Hippocampal formation (tissue), 2 donors: Measurements from ENCODE around the gene DICER1.

Source experiments
- DNase-seq, 2 donors: peaks; one replicate each; lab custom pipeline; 2025; lab: John Stamatoyannopoulos, UW

The DICER1 gene

DNA sequence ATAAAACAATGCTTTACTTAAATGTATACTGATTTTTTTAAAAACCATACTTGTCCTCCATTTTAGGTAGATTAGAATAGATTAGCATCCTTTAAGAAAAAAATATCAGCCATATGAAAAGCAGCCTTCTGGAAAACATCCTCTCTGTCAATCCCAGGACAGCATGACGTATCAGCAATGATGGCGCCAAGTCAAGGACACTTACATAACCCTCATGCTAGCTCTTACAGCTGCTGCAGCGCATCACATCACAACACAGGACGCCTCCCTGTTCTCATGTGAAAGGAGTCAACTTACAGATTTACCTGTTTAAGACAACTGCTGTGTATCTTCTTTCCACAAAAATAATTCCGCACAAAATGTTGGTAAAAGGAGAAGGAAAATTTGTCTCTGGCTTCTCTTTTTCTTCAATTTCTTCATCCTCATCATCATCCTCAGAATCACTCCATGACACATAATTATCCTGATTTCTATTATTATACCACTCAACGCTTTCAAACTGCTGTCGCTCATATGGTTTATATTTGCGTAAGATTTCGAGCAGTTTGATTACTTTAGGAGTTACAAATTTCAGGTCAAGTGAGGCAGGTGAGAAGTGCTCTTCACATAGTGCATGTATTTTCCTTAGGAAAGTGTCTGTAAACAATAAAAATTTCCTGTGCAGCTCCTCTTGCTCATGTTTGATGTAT is 33.3 kb downstream of the DICER1 start:
- no peak for DNase-seq

DNA sequence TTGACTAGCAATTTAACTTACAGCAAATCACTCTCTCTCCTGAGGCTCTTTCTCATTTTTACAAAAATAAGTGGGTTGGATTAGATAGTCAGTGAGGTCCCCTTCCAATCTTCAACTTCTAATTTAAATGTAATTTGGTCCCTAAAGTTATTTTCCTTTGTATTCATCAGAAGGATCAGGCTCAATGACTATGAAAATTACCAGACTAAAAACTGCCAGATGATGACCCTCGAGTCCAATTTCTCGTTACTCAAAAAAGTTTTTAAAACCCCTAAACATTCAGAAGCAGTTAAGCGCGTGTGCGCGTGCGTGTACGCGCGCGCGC is 34.7 kb downstream of the DICER1 start:
- DNase-seq = no peak

GRCh38 chr14:95121911-95122620 is 35.3 kb downstream of the DICER1 start:
- DNase-seq = no peak

DNA sequence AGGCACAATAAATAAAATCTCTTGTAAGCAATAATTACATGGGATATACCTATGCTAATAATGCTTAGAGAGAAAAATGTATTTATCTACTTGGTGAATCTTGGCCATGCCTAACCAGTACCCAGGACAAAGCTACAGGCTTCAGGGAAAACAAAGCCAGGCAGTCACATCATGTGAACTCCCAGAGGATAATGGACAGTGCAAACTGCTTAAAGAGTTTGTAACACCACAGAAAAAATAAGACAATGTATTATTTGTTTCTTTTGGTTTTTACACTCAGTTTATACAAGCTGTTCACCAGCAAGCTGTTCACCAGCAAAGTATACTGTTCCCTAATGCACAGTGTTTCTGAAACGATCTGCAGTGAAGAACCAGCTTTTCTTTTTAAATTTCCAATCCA is 38.0 kb downstream of the DICER1 start:
- DNase-seq = peak; percentile 44 to 88

- DNase-seq = no peak
Measured at GRCh38 chr14:95117937-95118721, 39.2 kb downstream of the DICER1 start.

DNA sequence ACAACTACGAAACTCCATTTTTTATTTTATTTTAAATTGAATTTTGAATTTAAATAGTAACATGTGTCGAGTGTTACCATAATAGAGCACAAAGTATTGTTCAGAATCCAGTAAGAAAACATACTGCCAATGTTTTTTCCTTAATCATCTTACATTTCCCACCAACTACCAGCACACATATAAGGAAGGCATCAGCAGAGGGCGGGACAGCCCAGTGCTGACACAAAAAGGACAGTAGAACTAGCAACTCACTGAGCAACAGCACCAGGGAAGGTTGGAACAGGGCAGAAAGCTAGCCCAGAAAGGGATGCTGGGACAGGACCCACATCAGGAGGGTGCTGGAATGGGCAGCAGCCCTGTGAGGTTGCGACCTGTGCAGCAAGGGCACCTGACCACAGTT is 43.9 kb downstream of the DICER1 start:
- DNase-seq = no peak

DNA sequence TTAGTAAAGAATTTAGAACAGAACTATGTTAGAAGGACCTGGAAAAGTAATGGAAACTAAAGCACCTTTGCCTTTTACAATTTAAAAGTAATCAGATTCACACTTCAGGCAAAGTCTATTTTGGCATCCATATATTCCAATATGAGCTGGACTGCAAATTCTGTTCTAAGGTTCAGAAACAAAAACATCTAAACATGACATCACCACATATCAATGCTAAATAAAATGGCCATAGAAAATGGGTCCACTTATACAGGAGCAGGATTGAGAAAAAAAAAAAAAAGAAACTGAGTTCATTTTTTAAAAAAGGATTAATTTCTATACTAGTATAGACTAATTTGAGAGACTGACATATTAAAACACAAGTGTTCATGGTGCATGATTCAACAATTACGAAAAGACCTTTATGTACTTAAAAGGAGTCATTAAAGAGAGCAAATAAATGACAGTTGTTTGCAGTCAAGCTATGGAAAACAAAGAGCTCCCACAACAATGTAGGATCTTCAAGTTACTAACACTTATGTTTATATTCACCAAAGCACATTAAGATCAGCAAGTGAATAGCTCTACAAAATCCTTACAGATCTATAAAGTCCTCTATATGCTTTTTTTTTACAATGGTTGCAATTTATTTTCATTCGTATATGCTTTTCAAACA is 45.7 kb downstream of the DICER1 start:
- DNase-seq = no peak

DNA sequence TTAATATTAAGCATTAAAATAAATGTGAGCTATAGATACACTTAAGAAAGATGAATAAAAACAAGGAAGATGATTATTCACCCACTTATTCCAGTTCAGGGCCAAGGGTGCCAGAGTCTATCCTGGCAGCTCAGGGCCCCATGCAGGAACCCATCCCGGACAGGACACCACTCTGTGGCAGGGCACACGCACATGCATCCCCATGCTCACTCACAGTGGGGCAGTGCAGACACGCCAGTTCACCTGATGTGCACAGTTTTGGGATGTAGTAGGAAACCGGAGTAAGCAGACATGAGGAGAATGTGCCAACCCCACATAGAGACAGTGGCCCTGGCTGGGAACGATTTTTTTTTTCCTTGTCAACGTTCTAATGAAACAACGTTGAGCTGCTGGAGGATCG is 47.2 kb downstream of the DICER1 start:
- DNase-seq = no peak

DNA sequence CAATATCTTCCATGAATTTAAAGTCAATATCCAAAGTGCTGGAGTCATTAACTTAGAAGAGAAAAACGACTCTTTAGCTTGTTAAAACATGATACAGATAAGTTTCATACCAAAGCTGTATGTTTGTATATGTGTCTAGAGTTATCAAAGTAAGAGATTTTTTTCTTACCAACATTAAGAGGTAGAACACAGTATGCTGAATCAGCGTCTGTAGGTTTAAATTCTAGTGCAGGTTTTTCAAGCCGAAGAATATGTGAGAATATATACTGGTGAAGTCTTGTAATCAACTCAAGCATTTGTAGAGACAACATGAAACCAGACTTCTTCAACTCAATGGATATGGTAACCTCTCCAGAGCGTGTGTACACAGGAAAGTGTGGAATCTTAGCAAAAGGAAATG is 49.6 kb downstream of the DICER1 start:
- no peak for DNase-seq

GRCh38 chr14:95106971-95107370 is 50.4 kb downstream of the DICER1 start:
- DNase-seq = no peak

DNA sequence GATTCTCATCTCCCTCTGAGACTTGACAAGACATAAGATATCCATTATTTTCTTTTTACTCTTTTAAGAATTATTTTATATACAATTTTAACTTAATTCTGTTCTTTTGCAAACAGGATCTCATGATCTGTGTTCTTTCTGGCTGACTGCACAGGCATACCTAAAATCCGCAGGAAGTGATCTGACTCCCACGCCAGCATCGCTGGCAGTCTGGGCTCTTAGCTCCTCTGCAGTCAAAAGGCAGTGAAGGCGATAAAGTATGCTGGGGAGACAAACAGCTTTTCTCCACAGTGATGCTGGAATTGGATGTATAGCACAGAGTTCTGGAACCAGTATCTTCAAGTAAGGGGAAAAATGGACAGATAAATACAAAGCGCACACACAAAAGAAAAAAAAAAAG is 52.4 kb downstream of the DICER1 start:
- DNase-seq = no peak

- no peak for DNase-seq
Measured at GRCh38 chr14:95102680-95103044, 54.7 kb downstream of the DICER1 start.

- DNase-seq = no peak
Measured at GRCh38 chr14:95101736-95102679, 55.3 kb downstream of the DICER1 start.

DNA sequence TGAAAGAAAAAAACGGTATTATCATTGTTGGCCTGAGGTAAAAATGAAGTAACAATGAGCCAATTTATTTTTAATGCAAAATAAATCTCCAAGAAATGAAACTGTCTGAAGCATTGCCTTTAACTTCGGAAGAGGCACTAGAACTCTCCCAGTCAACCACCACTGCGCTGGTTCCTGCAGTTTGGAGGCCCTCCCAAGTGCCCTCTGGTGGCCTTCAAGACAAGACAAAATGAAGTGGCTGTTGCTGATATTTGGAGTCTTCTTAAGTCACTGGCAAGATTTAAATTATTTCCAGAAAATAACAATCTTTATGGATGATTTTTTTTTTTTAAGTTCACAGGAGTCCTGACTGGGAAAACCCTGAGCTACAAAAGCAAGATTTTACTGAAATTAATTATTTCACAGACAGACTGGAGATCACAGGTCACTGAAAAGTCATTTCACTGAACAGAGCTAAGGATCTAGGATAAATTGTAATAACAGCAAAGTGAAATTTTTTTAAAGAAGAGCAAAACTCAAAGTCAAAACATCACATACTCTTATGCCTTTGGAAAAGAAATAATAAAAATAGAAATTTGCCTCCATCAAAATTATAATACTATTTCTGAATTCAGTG is 58.2 kb downstream of the DICER1 start:
- DNase-seq = peak in 1 of 2 donors; percentile 67

DNA sequence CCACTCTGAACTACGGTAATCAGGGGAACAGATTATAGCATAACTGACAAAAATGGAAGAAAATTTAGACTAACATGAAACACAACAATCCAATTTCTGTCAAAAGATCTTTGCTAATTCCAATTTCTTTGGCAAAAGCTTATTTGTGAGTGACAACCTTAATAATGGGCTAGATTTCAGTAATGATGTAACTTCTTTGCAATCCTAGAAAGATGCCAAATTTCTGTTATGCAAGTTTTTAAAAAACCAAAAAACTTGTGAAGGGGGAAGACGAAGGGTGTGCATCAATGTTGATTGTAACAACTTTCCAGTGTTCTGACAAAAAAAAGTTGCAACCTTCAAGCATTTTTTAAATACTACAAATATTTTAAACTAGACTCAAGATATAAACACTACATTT is 59.9 kb downstream of the DICER1 start:
- no peak for DNase-seq

DNA sequence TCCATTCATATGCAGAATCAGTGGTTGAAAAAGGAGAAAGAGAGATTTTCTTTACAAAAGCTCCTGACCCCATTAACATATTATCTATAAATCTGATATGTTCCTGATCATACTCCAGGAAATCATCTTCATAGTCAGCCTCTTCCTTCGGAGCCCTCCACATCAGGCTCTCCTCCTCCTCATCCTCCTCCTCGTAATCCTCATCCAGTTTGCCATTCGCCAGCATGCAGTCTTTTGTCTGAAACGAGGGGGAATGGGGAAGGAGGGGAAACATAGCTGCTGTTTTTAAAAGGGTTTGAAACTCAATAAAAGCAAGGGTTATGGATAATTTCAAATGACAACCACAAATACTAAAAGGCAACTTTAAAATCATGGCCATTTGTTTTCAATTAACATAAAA is 60.9 kb downstream of the DICER1 start:
- no peak for DNase-seq

DNA sequence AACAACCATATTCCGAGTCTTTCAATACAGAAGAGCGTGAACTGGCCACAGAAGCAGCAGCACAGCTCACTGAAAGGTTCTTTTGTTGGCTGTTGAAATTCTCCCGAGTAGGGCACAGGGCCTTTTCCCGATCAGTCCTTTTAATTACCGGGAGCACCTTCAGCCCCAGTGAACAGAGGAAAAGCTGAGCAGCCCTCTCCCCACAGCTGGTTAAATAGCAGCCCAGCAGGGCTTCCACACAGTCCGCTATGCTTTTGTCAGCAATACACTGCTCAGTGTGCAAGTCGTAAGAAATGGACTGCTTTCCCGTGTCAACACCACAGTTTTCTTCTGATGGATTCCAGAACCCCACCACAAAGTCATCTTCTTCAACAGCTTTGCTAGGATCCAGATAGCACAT is 61.3 kb downstream of the DICER1 start:
- DNase-seq = peak in 1 of 2 donors; percentile 45

DNA sequence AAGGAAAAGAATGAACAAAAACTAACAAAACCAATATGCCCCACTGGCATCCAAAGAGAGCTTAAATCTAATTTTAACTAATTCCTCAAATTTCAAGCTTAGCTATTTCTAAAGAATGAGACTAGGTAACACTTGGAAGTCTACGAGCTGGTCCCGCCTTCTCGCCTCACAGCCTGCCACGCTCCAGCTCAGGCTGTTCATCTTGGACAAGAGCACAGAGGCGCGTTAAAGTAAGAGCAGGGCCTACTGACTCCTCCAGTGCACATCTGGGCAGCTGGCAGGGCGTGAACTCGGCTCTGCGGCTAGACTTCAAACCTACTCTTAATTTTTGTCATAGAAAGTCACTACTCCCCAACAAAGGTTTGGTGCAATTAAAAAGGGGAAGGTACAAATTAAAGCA is 64.6 kb downstream of the DICER1 start:
- DNase-seq = no peak

GRCh38 chr14:95091581-95091980 is 65.7 kb downstream of the DICER1 start:
- DNase-seq = no peak

- DNase-seq = no peak
Measured at GRCh38 chr14:95088665-95089064, 68.7 kb downstream of the DICER1 start.

GRCh38 chr14:95087619-95088018 is 69.7 kb downstream of the DICER1 start:
- no peak for DNase-seq
